C4-2B (cell line): ENCODE results near the gene SPTLC1.

Experiments
- ZFX ChIP-seq: fragments of 450-650 bp; IDR thresholded peaks from 2 replicates; pipeline ENCODE4 v1.6.1; 2017
- TF ChIP-seq, protein P1 (sequence below): fragments of 450-650 bp; conservative IDR thresholded peaks from 2 replicates; pipeline ENCODE4 v1.5.1; 2017; ENCODE audit warnings: mild to moderate bottlenecking

DNA sequence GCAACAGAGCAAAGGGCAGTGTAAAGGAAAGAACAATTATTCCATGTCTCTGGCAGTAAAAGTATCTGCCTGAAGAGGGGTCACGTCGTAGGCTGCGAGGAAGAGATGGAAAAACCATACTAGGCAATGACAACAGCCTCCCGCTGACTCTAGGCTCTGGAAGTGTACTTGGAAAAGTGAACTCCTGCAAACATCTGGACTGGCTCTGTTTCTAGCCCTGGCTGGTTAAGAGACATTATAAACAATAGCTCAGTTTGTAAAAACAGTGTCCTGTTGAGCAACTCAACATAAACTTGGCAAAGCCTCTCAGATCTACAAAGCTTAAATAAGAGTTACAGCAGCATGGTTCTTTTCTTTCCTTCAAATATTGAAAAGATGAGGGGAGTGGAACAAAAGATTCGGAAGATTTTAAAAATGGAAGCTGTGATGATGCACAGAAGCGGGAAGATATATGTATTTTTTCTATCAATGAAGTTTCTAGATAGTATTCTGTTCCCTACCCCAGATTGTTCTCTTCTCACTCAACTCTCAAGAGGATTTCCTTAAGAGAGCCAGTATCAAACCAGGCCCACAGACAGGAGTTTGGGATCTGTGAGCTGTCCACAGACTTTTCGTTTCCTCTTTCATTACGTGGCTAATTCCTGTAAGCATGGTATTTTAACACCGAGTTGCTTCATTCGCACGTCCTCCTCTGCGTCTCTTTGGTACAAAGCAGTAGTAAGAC is 79.4 kb downstream of the SPTLC1 start:
- TF ChIP-seq, protein P1, sequence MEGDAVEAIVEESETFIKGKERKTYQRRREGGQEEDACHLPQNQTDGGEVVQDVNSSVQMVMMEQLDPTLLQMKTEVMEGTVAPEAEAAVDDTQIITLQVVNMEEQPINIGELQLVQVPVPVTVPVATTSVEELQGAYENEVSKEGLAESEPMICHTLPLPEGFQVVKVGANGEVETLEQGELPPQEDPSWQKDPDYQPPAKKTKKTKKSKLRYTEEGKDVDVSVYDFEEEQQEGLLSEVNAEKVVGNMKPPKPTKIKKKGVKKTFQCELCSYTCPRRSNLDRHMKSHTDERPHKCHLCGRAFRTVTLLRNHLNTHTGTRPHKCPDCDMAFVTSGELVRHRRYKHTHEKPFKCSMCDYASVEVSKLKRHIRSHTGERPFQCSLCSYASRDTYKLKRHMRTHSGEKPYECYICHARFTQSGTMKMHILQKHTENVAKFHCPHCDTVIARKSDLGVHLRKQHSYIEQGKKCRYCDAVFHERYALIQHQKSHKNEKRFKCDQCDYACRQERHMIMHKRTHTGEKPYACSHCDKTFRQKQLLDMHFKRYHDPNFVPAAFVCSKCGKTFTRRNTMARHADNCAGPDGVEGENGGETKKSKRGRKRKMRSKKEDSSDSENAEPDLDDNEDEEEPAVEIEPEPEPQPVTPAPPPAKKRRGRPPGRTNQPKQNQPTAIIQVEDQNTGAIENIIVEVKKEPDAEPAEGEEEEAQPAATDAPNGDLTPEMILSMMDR = no peak
- TF ChIP-seq ZFX = no peak
